Body of pancreas (tissue), 4 donors: Measurements from ENCODE around the gene OR52A5. TPM values are rescaled to one million over a fixed set of nuclear protein-coding genes. Genes with fewer than 3 reads are reported as not detected.
"Not testable (repeated sequence)": the region's sequence is repeated elsewhere in the genome, so short reads cannot be mapped to it uniquely, and the experiment has no call there.

Source experiments
- ATAC-seq: fragments of 150-250 bp; one replicate; pipeline ENCODE4 v1.9.1; 2016
- DNase-seq, 4 donors: peaks; one replicate each; pipeline ENCODE4 v3.0.0-alpha.2; 2019
- H3K27ac ChIP-seq, 4 donors: fragments of 200-600 bp; sonication (generic); 1 replicate in 3 of 4; 2 replicates in 1 of 4; pipeline versions ENCODE4 v1.5.1 to v1.6.1; 2016 to 2019; ENCODE audit warnings: mild to moderate bottlenecking in 1 of 4, mixed read lengths in 1 of 4, moderate library complexity in 1 of 4
- H3K27me3 ChIP-seq, 2 donors: fragments of 200-600 bp; sonication (generic); one replicate each; pipeline ENCODE4 v1.6.0; 2016; ENCODE audit warnings: mild to moderate bottlenecking in 1 of 2
- H3K36me3 ChIP-seq, 2 donors: fragments of 200-600 bp; sonication (generic); replicated peaks in 1 of 2; 2 replicates each; pipeline ENCODE4 v1.5.1; 2016; ENCODE audit warnings: low read depth in 2 of 2; ENCODE audit not compliant: insufficient read depth in 1 of 2
- H3K4me1 ChIP-seq: fragments of 200-600 bp; sonication (generic); one replicate; pipeline ENCODE4 v1.6.0; 2016
- H3K4me3 ChIP-seq, 2 donors: fragments of 200-600 bp; sonication (generic); 1 replicate in 1 of 2; 2 replicates in 1 of 2; pipeline ENCODE4 v1.5.1; 2016 to 2019
- H3K9me3 ChIP-seq, 3 donors: fragments of 200-600 bp; sonication (generic); 1 replicate in 2 of 3; 2 replicates in 1 of 3; pipeline ENCODE4 v1.5.1; 2016
- CTCF ChIP-seq, 7 experiments: fragments of 450-650 bp in 4 of 7; fragments of 200-600 bp in 3 of 7; sonication (generic) in 3 of 7; IDR thresholded peaks; one replicate each; pipeline ENCODE4 v1.5.1; 2016 to 2019; ENCODE audit warnings: antibody characterized with exemption in 7 of 7
- POLR2A ChIP-seq, 3 donors: fragments of 450-650 bp; IDR thresholded peaks; one replicate each; pipeline ENCODE4 v1.6.1; 2016; ENCODE audit warnings: antibody characterized with exemption in 3 of 3, mild to moderate bottlenecking in 2 of 3
- WGBS, 2 donors: methylation state at CpG; one replicate each; pipeline ENCODE4 v1.1.5; 2017; 5-methylcytosine and 5-hydroxymethylcytosine counted together
- intact Hi-C: fragments of 100-400 bp; cut with DNase I; formaldehyde crosslinking; loops from one replicate; pipeline ENCODE4 v1.15.1; 2023
- total RNA-seq, 2 donors: library from RNA; depleted of rRNA; stranded (reverse); fragments of >200 nt; gene quantifications; one replicate each; pipeline ENCODE4 v1.1.0, GENCODE V29; 2016

OR52A5 gene
- total RNA-seq, result not detected

GRCh38 chr11:5137996-5138395 lies at the start of gene OR52A5:
TSS of gene OR52A5 (minus strand) at chr11:5138356. CDS start at chr11:5132642, 5,714 bp downstream.
- 78 to 83% methylated on average over 2 of the region's 2 CpGs for WGBS, 2 donors
- intact Hi-C loops, result no loop called here

GRCh38 chr11:5178046-5178837 lies 40.1 kb upstream of the OR52A5 start:
- WGBS, 2 donors, result 60 to 74% methylated on average over 10 of the region's 10 CpGs
- no peak overlapping the region for H3K4me3 ChIP-seq
- intact Hi-C loops, result no loop called here
- no peaks in the 10 kb centered on the region for H3K27me3 ChIP-seq
- DNase-seq (no peak), ATAC-seq (no peak)
- H3K36me3 ChIP-seq, result no peaks in the 10 kb centered on the region
- no peaks in the 10 kb centered on the region for H3K9me3 ChIP-seq
- no peak overlapping the region for H3K27ac ChIP-seq
- TF ChIP-seq POLR2A (IDR thresholded peaks at IDR 0.05), result no peak
- TF ChIP-seq CTCF (IDR thresholded peaks at IDR 0.05), result no peak
- no peaks in the 10 kb centered on the region for H3K4me1 ChIP-seq

More at GRCh38 chr11:5137996-5138395, at the start of gene OR52A5:
- no peaks in the 10 kb centered on the region for H3K27me3 ChIP-seq
- H3K4me3 ChIP-seq, result no peak within 1 kb of the TSS
- no peak within 1 kb of the TSS for H3K27ac ChIP-seq
- ATAC-seq (no peak), DNase-seq (no peak)
- no peaks in the 10 kb centered on the region for H3K4me1 ChIP-seq
- TF ChIP-seq CTCF (IDR thresholded peaks at IDR 0.05) (no peak), POLR2A (IDR thresholded peaks at IDR 0.05) (no peak)
- H3K9me3 ChIP-seq, result no peaks in the 10 kb centered on the region
- H3K36me3 ChIP-seq, result no peaks in the 10 kb centered on the region

- H3K36me3 ChIP-seq, result no peaks in the 10 kb centered on the region
- no peak overlapping the region for H3K27ac ChIP-seq
- DNase-seq, result no peak
- no peaks in the 10 kb centered on the region for H3K9me3 ChIP-seq
- no peaks in the 10 kb centered on the region for H3K4me1 ChIP-seq
- TF ChIP-seq CTCF (IDR thresholded peaks at IDR 0.05), result no peak
- no peak for TF ChIP-seq POLR2A (IDR thresholded peaks at IDR 0.05)
- H3K4me3 ChIP-seq, result no peak overlapping the region
- intact Hi-C loops, result no loop called here
- ATAC-seq, result no peak
- WGBS, 2 donors, result 81% methylated on average over 7 of the region's 7 CpGs
- H3K27me3 ChIP-seq, result no peaks in the 10 kb centered on the region
Measured at GRCh38 chr11:5174934-5175333, 36.8 kb upstream of the OR52A5 start.

GRCh38 chr11:5171856-5172255 lies 33.7 kb upstream of the OR52A5 start:
- Histone ChIP-seq H3K4me1 (no peaks in the 10 kb centered on the region), H3K4me3 (no peak overlapping the region), H3K27me3 (no peaks in the 10 kb centered on the region), H3K36me3 (no peaks in the 10 kb centered on the region), H3K9me3 (no peaks in the 10 kb centered on the region), H3K27ac (no peak overlapping the region)
- intact Hi-C loops, result no loop called here
- ATAC-seq (no peak), DNase-seq (no peak)
- TF ChIP-seq POLR2A (IDR thresholded peaks at IDR 0.05) (no peak), CTCF (IDR thresholded peaks at IDR 0.05) (no peak)
- 31 to 47% methylated on average over 2 of the region's 2 CpGs for WGBS, 2 donors

GRCh38 chr11:5165898-5166297 lies 27.7 kb upstream of the OR52A5 start:
- ATAC-seq, result not testable (repeated sequence)

GRCh38 chr11:5164807-5165206 lies 26.7 kb upstream of the OR52A5 start:
- 41 to 55% methylated on average over 6 of the region's 6 CpGs for WGBS, 2 donors

More at GRCh38 chr11:5165898-5166297, 27.7 kb upstream of the OR52A5 start:
- DNase-seq, H3K4me1 ChIP-seq, H3K27me3 ChIP-seq, H3K9me3 ChIP-seq, intact Hi-C loops, H3K36me3 ChIP-seq, H3K27ac ChIP-seq, H3K4me3 ChIP-seq: not testable (repeated sequence)

GRCh38 chr11:5161045-5161444 lies 22.9 kb upstream of the OR52A5 start:
- H3K9me3 ChIP-seq, H3K4me3 ChIP-seq, DNase-seq, H3K27me3 ChIP-seq, intact Hi-C loops, H3K36me3 ChIP-seq, H3K27ac ChIP-seq, ATAC-seq, H3K4me1 ChIP-seq: not testable (repeated sequence)
- 45 to 60% methylated on average over 1 of the region's 1 CpG for WGBS, 2 donors

More at GRCh38 chr11:5164807-5165206, 26.7 kb upstream of the OR52A5 start:
- H3K4me1 ChIP-seq, H3K36me3 ChIP-seq, H3K27ac ChIP-seq, H3K27me3 ChIP-seq, H3K9me3 ChIP-seq, H3K4me3 ChIP-seq, intact Hi-C loops, DNase-seq, ATAC-seq: not testable (repeated sequence)

GRCh38 chr11:5160217-5160616 lies 22.1 kb upstream of the OR52A5 start:
- H3K4me3 ChIP-seq, H3K36me3 ChIP-seq, H3K9me3 ChIP-seq, H3K4me1 ChIP-seq, ATAC-seq, intact Hi-C loops, H3K27me3 ChIP-seq, DNase-seq, H3K27ac ChIP-seq: not testable (repeated sequence)
- WGBS, 2 donors, result 70 to 85% methylated on average over 4 of the region's 4 CpGs
